HL-60 (cell line): ENCODE results near the gene CTNNBIP1.
"Not testable (repeated sequence)": the region's sequence is repeated elsewhere in the genome, so short reads cannot be mapped to it uniquely, and the experiment has no call there.

Source experiments
- DNase-seq, 2 experiments: peaks; one replicate each; pipeline ENCODE4 v3.0.0-alpha.2; 2010 to 2020; ENCODE audit warnings: low read depth in 1 of 2, low spot score in 1 of 2
- H3K27ac ChIP-seq: fragments of 250-450 bp; sonication (Bioruptor Pico); replicated peaks from 2 replicates; pipeline ENCODE4 v1.5.1; 2020; ENCODE audit warnings: mild to moderate bottlenecking, moderate library complexity
- H3K27me3 ChIP-seq: fragments of 250-450 bp; sonication (Bioruptor Pico); 2 replicates; pipeline ENCODE4 v1.5.1; 2021; ENCODE audit warnings: mild to moderate bottlenecking, moderate library complexity; ENCODE audit not compliant: insufficient read depth, poor library complexity, severe bottlenecking
- H3K4me3 ChIP-seq: replicated peaks from 2 replicates; pipeline ENCODE4 v1.5.1; 2011; ENCODE audit warnings: mild to moderate bottlenecking, control low read depth, low read length; ENCODE audit not compliant: insufficient read depth
- GABPA ChIP-seq: IDR thresholded peaks from 2 replicates; pipeline ENCODE4 v1.6.1; 2012; ENCODE audit warnings: low read depth
- POLR2AphosphoS5 ChIP-seq: IDR thresholded peaks from 2 replicates; pipeline ENCODE4 v1.6.1; 2012; ENCODE audit warnings: low read depth
- SPI1 ChIP-seq: IDR thresholded peaks from 2 replicates; pipeline ENCODE4 v1.6.1; 2012; ENCODE audit warnings: low read depth, mild to moderate bottlenecking, borderline replicate concordance
- TF ChIP-seq, protein P1 (sequence below): IDR thresholded peaks from 2 replicates; pipeline ENCODE4 v1.6.1; 2012; ENCODE audit warnings: low read depth; ENCODE audit not compliant: insufficient replicate concordance
- TF ChIP-seq, protein P2 (sequence below): IDR thresholded peaks from one replicate; pipeline ENCODE4 v1.5.1; 2011; ENCODE audit warnings: low read length, control low read depth, inconsistent platforms; ENCODE audit not compliant: insufficient read depth

Gene CTNNBIP1

DNA sequence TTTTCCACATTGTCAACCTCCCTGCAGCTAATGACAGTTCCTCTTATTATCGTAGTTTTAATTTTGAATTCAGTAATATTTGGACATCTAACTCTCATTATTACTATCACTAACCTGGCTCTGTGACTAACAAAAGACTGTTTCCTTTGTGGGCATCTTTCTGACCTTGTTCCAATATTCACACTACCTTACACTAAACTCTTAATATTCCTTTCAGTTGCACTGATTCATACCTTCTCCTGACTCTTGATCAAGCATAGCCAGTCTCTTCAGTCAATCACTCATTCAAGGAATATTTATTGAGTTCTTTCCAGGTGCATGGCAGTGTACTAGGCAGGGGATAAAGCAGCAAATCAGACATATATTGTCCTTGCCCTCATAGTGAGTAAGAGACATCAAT, 7.8 kb upstream of the CTNNBIP1 start:
- Histone ChIP-seq H3K4me3 (no peak overlapping the region), H3K27ac (no peak overlapping the region), H3K27me3 (no peaks in the 10 kb centered on the region)
- no peak for TF ChIP-seq SPI1
- no peak for TF ChIP-seq GABPA
- no peak for TF ChIP-seq POLR2AphosphoS5
- TF ChIP-seq, protein P1, sequence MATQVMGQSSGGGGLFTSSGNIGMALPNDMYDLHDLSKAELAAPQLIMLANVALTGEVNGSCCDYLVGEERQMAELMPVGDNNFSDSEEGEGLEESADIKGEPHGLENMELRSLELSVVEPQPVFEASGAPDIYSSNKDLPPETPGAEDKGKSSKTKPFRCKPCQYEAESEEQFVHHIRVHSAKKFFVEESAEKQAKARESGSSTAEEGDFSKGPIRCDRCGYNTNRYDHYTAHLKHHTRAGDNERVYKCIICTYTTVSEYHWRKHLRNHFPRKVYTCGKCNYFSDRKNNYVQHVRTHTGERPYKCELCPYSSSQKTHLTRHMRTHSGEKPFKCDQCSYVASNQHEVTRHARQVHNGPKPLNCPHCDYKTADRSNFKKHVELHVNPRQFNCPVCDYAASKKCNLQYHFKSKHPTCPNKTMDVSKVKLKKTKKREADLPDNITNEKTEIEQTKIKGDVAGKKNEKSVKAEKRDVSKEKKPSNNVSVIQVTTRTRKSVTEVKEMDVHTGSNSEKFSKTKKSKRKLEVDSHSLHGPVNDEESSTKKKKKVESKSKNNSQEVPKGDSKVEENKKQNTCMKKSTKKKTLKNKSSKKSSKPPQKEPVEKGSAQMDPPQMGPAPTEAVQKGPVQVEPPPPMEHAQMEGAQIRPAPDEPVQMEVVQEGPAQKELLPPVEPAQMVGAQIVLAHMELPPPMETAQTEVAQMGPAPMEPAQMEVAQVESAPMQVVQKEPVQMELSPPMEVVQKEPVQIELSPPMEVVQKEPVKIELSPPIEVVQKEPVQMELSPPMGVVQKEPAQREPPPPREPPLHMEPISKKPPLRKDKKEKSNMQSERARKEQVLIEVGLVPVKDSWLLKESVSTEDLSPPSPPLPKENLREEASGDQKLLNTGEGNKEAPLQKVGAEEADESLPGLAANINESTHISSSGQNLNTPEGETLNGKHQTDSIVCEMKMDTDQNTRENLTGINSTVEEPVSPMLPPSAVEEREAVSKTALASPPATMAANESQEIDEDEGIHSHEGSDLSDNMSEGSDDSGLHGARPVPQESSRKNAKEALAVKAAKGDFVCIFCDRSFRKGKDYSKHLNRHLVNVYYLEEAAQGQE = no peak
- TF ChIP-seq, protein P2, sequence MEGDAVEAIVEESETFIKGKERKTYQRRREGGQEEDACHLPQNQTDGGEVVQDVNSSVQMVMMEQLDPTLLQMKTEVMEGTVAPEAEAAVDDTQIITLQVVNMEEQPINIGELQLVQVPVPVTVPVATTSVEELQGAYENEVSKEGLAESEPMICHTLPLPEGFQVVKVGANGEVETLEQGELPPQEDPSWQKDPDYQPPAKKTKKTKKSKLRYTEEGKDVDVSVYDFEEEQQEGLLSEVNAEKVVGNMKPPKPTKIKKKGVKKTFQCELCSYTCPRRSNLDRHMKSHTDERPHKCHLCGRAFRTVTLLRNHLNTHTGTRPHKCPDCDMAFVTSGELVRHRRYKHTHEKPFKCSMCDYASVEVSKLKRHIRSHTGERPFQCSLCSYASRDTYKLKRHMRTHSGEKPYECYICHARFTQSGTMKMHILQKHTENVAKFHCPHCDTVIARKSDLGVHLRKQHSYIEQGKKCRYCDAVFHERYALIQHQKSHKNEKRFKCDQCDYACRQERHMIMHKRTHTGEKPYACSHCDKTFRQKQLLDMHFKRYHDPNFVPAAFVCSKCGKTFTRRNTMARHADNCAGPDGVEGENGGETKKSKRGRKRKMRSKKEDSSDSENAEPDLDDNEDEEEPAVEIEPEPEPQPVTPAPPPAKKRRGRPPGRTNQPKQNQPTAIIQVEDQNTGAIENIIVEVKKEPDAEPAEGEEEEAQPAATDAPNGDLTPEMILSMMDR = no peak
- no peak for DNase-seq

- not testable (repeated sequence) for H3K4me3 ChIP-seq, DNase-seq, H3K27ac ChIP-seq, H3K27me3 ChIP-seq
Measured at GRCh38 chr1:9917495-9917894, 7.4 kb upstream of the CTNNBIP1 start.

GRCh38 chr1:9916452-9916851, 6.4 kb upstream of the CTNNBIP1 start:
- no peaks in the 10 kb centered on the region for H3K27me3 ChIP-seq
- H3K27ac ChIP-seq = no peak overlapping the region
- DNase-seq = no peak
- TF ChIP-seq GABPA = no peak
- no peak for TF ChIP-seq SPI1
- TF ChIP-seq, protein P2 = no peak
- no peak for TF ChIP-seq POLR2AphosphoS5
- H3K4me3 ChIP-seq = no peak overlapping the region

DNA sequence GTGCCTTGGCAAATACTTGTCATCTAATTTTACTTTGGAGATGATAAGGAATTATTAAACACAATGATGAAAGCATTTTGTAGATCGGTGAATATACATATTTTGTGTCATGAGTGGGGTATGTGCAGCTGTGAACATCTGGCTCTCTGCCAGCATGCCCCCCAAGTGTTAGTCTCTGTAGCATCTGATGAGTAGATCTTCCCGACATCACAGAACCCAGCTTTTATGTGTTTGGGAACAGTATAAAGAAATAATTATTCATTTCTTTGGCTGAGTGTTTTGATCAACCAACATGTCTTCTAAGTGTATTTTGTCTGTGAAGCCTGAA, 4.5 kb upstream of the CTNNBIP1 start:
- no peak for DNase-seq
- H3K27ac ChIP-seq = no peak overlapping the region
- TF ChIP-seq, protein P1 = no peak
- no peak for TF ChIP-seq SPI1
- no peak for TF ChIP-seq GABPA
- TF ChIP-seq, protein P2 = no peak
- no peak for TF ChIP-seq POLR2AphosphoS5

More for the DNA sequence above, 4.5 kb upstream of the CTNNBIP1 start:
- Histone ChIP-seq H3K27me3 (no peaks in the 10 kb centered on the region), H3K4me3 (no peak overlapping the region)
